Panc1 (cell line): ENCODE measurements around the gene POLR3H. TPM values are rescaled to one million over a fixed set of nuclear protein-coding genes. Genes with fewer than 3 reads are reported as not detected.

ENCODE experiments used
- ATAC-seq: fragments of 200-7000 bp; cut with Tn5 transposase; 2 replicates; pipeline ENCODE4 v1.9.1; 2020; ENCODE audit warnings: mild to moderate bottlenecking, moderate library complexity
- BruUV-seq: library from RNA; stranded (reverse); fragments of 400-500 nt; replicated peaks from 2 replicates; lab custom pipeline; 2021; lab: Mats Ljungman, UMichigan
- CTCF ChIA-PET: fragments of 300-600 bp; sonication (Branson Sonifier 250); formaldehyde crosslinking; loops from one replicate; lab custom pipeline; 2022; ENCODE audit warnings: antibody characterized with exemption; lab: Charles Lee
- POLR2A ChIA-PET: fragments of 300-600 bp; sonication (Branson Sonifier 250); formaldehyde crosslinking; loops from one replicate; lab custom pipeline; 2022; ENCODE audit warnings: antibody characterized with exemption; lab: Charles Lee
- DNase-seq: peaks from one replicate; pipeline ENCODE4 v3.0.0-alpha.2; 2010; ENCODE audit warnings: low read depth, low spot score
- H3K27ac ChIP-seq: 2 replicates; pipeline ENCODE4 v1.5.1; 2011; ENCODE audit warnings: mild to moderate bottlenecking, low read length, inconsistent platforms
- H3K27me3 ChIP-seq: fragments of 200-500 bp; sonication (Bioruptor generic); 2 replicates; pipeline ENCODE4 v1.6.0; 2014; ENCODE audit warnings: low read length, inconsistent platforms; ENCODE audit not compliant: control insufficient read depth, insufficient read depth
- H3K36me3 ChIP-seq: fragments of 200-500 bp; sonication (Bioruptor generic); 2 replicates; pipeline ENCODE4 v1.5.1; 2014; ENCODE audit warnings: inconsistent platforms, mild to moderate bottlenecking, low read length, moderate library complexity; ENCODE audit not compliant: control insufficient read depth, insufficient read depth
- H3K4me1 ChIP-seq: 2 replicates; pipeline ENCODE4 v1.5.1; 2011; ENCODE audit warnings: inconsistent platforms, mild to moderate bottlenecking, low read length, moderate library complexity; ENCODE audit not compliant: control insufficient read depth, insufficient read depth
- H3K4me3 ChIP-seq, 2 experiments: 2 replicates each; pipeline ENCODE4 v1.5.1; 2011 to 2012; ENCODE audit warnings: low read depth in 2 of 2, low read length in 2 of 2, mild to moderate bottlenecking in 2 of 2, inconsistent platforms in 1 of 2, moderate library complexity in 1 of 2
- H3K9me3 ChIP-seq: fragments of 200-500 bp; sonication (Bioruptor generic); 2 replicates; pipeline ENCODE4 v1.5.1; 2014; ENCODE audit warnings: low read depth, mild to moderate bottlenecking, inconsistent platforms, low read length, moderate library complexity; ENCODE audit not compliant: control insufficient read depth, insufficient read depth
- CTCF ChIP-seq: fragments of 450-650 bp; IDR thresholded peaks from 2 replicates; pipeline ENCODE4 v1.5.1; 2017; ENCODE audit warnings: mild to moderate bottlenecking
- POLR2AphosphoS5 ChIP-seq: IDR thresholded peaks from 2 replicates; pipeline ENCODE4 v1.6.1; 2012; ENCODE audit warnings: mild to moderate bottlenecking, low read depth, low read length, moderate library complexity
- REST ChIP-seq, 2 experiments: IDR thresholded peaks; 2 replicates each; pipeline ENCODE4 v1.6.1; 2011 to 2012; ENCODE audit warnings: low read depth in 2 of 2, control low read depth in 1 of 2, low read length in 1 of 2, mild to moderate bottlenecking in 1 of 2, moderate library complexity in 1 of 2; ENCODE audit not compliant: insufficient read depth in 1 of 2
- SIN3A ChIP-seq: IDR thresholded peaks from 2 replicates; pipeline ENCODE4 v1.6.1; 2012; ENCODE audit warnings: low read depth, mild to moderate bottlenecking, low read length, moderate library complexity, borderline replicate concordance; ENCODE audit not compliant: insufficient read depth
- TCF7L2 ChIP-seq: IDR thresholded peaks from 2 replicates; pipeline ENCODE4 v1.6.1; 2011; ENCODE audit warnings: mild to moderate bottlenecking, low read depth, low read length, inconsistent platforms
- in situ Hi-C: cut with HindIII; loops from 2 replicates; pipeline ENCODE4 v1.10.0; 2016; ENCODE audit warnings: low sequenced_read_pairs, low pct_unique_long_range_greater_than_20kb
- intact Hi-C: fragments of 100-400 bp; cut with micrococcal nuclease; formaldehyde crosslinking; loops from one replicate; pipeline ENCODE4 v1.10.0; 2022; ENCODE audit not compliant: unreplicated experiment
- total RNA-seq: library from RNA; stranded (reverse); gene quantifications from one replicate; pipeline ENCODE4 v1.2.1, GENCODE V29; 2021; ENCODE audit not compliant: unreplicated experiment

POLR3H gene
- total RNA-seq, 1 experiment from 2014 or later, result 46.6 TPM

GRCh38 chr22:41488596-41489385 is 55.5 kb downstream of the POLR3H start:
- ATAC-seq, result no peak
- Histone ChIP-seq H3K36me3 (no peaks in the 10 kb centered on the region), H3K4me1 (no peaks in the 10 kb centered on the region), H3K27me3 (no peaks in the 10 kb centered on the region), H3K27ac (no peak overlapping the region), H3K9me3 (no peaks in the 10 kb centered on the region), H3K4me3 (no peak overlapping the region)
- no peak for DNase-seq
- intact Hi-C loops, result no loop called here
- TF ChIP-seq TCF7L2 (no peak), POLR2AphosphoS5 (no peak), SIN3A (no peak), REST (IDR thresholded peaks at IDR 0.05; ENCODE audit: insufficient read depth in 1 of 2, low read depth in 2 of 2, low read length in 1 of 2) (no peak), CTCF (no peak)
- CTCF ChIA-PET, result no interaction called here
- POLR2A ChIA-PET, result no interaction called here
- in situ Hi-C loops, result no loop called here
- BruUV-seq, result no TSS peak

GRCh38 chr22:41488076-41488475 is 56.2 kb downstream of the POLR3H start:
- ChIA-PET CTCF (no interaction called here), POLR2A (no interaction called here)
- ATAC-seq (no peak), DNase-seq (no peak)
- in situ Hi-C loops, result no loop called here
- Histone ChIP-seq H3K4me1 (no peaks in the 10 kb centered on the region), H3K27ac (no peak overlapping the region), H3K36me3 (no peaks in the 10 kb centered on the region), H3K27me3 (no peaks in the 10 kb centered on the region), H3K4me3 (no peak overlapping the region), H3K9me3 (no peaks in the 10 kb centered on the region)
- intact Hi-C loops, result no loop called here
- TF ChIP-seq TCF7L2, result no peak
- TF ChIP-seq CTCF, result no peak
- TF ChIP-seq REST (IDR thresholded peaks at IDR 0.05; ENCODE audit: insufficient read depth in 1 of 2, low read depth in 2 of 2, low read length in 1 of 2), result no peak
- TF ChIP-seq POLR2AphosphoS5, result no peak
- BruUV-seq, result no TSS peak
